ENCODE results near the gene CAMTA1.

GRCh38 chr1:7036386-7036785 is 251.1 kb downstream of the CAMTA1 start:
- TF ChIP-seq CTCF (IDR thresholded peaks at IDR 0.05) (no peak), POLR2AphosphoS5 (IDR thresholded peaks at IDR 0.05; ENCODE audit: insufficient read depth in 1 of 2, low read depth in 1 of 2) (no peak)
